NCI-H1105 treated with DMSO at 0.1 percent for 48 hours (cell line): ENCODE results near the gene KRT8.

Experiments used
- DNase-seq: peaks from one replicate; lab custom pipeline; 2025; lab: John Stamatoyannopoulos, UW

KRT8 gene

DNA sequence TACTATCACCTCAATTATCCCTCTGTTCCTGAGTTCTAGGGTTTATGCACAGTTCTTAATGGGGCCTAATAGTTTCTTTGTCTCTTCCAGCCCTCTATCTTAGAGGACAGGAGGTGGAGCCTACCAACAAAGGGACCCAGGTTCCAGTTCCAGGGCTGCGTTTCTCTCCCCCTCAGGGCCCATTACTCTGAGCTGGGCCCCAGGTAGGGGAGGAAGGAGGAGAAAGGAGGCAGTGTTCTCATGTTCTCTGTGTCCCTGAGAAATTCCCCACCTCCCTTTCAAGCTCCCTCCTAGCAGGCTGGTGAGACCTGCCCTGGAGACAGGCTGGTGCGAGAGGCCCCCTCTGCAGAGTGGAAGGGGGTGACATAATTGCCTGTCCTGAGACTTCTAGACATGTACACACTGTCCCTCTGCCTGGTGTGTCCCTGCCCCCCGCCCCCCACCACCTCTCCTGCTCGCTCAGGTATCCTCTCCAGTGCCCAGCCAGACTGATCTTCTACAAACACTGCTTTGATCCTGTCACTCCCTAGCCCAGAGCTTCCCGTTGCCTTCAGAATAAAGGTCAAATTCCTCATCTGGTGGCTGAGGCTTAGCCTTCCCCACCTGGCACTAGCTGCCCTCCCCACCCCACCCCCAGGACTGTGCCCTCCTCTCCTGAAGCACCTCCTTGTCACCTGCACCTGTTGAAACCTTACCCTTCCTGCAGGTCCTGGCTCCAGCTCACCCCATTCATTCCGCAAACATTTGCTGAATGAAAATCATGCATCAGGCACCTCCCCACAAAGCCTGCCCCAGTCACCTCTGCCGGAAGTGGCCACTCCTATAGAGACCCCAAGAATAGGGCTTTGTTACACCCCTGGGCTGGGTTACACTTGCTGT, 21.1 kb upstream of the KRT8 start:
- peak; percentile 68 for DNase-seq

DNA sequence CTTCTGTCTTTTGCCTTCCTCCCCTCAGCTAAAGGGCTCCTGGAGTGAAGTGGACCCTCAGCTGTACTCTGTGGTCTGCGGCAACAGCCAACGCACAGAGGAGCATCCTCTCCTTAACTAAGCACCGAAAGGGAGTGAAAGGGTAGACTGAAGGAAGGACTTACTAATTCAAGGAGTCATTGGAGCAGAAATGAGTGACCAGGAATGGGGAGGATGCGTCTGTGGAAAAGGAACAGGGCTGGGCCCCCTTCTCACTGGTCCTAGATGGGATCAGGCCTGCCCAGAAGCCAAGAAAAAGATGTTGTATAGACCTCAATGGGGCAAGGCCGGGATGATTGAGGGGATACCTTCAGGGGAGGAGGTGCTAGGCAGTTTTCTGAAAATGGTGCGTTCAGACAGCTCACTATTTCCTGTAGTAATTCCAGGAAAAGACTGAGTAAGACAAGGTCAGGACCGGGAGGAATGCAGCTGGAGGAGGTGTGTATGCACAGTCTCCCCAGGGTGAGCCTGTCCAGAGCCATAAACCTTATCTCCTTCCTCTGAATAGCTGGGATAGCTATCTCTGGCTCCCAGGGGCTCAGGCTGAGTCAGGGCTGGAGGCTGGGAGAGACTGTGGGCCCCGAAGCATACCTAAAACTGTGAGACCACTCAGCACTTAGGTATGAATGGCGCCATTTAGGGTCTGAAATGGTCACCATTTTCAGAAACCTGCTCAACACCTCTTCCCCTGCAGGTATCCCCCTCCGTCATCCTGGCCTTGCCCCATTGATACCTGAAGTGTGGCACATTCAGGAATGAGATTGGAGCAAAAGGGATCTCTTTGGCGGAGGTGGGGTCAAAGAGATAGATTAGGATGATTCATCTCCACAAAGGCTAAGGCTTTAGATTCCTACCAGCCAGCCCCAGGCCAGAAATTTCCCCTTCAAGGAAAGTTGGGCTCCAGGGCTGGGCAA, 20.2 kb upstream of the KRT8 start:
- DNase-seq, result no peak

DNA sequence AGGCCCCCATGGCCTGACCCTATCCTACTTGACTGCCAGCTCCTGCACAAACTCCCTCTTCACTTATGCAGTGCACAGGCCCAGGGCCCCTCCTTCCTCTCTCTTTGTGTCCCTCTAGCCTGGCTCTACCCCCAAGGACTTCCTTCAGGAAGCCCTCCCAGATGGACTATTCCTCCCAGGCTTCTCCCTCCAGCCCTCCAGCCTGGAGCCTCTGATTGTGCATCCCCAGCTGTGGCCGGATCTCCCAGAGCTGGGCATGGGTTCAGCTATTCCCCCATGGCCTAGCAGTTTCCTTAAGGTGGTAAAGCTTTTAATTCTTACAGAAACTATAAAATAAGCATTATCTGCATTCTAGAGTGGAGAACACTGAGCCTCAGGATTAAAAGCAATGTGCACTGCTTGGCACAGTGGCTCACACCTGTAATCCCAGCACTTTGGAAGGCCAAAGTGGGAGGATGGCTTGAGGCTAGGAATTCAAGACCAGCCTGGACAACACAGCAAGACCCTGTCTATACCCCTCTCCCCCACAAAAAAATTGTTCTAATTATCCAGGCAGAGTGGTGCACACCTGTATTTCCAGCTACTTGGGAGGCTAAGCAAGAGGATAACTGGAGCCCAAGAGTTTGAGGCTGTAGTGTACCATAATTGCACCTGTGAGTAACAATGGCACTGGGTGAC, 16.8 kb upstream of the KRT8 start:
- no peak for DNase-seq

DNA sequence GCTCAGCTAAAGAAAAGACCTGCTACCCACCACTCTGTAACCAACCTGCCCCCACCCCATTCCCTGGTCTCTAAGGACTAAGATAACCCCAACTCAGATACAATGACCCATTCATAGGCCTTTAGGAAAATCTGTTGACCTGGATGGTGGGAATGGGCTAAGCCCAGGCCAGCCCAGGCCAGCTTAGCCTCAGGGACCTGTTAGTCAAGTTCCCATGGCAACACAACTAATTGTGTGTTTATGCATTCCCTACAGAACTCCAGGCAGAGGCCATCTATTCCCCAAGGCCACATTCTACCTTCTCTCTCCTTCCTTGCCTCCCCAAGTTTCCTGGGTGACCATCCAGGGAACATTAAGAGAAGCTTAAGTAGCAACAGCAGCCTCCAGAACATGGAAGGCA, 16.1 kb upstream of the KRT8 start:
- DNase-seq, result no peak

DNA sequence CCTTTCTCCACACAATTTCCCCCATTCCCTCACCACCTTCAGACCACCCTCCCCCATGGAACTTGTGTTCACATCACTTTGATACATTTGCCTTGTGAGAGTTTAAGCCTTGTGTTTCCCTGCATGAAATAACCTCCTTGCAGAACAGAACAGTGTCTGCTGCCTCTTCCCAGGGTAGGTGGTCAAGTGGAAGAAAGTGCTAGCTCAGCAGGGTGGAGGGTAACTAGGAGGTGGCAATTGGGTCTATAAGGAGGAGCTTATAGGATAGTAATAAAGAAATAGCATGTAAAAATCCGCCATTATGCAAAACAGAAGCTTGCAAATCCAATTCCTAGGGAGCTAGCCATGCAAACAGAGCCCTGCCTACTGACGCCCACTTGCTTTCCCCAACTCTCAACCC, 13.9 kb upstream of the KRT8 start:
- DNase-seq, result no peak

DNA sequence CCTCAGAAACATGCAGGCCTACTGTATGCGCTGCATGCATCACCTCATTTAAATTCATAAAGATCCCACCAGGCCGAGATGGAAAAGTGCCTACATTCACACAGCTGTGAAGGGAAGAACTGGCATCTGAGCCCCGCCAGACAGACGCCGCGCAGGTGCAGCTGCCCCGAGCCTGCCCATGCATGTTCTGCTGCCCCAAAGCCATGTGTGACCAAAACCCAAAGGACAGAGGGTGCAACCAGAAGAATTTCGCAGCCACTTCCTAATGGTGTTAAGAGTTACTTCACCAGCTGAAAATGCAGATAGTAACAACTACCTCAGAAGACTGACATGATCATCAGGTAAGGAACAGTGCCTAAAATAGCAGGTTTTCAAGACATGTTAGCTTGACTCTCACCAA, 13.5 kb upstream of the KRT8 start:
- no peak for DNase-seq

DNA sequence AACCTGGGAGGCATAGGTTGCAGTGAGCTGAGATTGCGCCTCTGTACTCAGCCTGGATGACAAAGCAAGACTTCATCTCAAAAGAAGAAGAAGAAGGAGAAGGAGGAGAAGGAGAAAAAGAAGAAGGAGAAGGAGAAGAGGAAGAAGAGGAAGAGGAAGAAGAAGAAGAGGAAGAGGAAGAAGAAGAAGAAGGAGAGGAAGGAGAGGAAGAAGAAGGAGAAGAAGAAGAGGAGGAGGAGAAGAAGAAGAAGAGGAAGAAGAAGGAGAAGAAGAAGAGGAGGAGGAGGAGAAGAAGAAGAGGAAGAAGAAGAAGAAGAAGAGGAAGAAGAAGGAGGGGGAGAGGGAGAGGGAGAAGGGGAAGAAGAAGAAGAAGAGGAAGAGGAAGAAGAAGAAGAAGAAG, 12.9 kb upstream of the KRT8 start:
- no peak for DNase-seq

DNA sequence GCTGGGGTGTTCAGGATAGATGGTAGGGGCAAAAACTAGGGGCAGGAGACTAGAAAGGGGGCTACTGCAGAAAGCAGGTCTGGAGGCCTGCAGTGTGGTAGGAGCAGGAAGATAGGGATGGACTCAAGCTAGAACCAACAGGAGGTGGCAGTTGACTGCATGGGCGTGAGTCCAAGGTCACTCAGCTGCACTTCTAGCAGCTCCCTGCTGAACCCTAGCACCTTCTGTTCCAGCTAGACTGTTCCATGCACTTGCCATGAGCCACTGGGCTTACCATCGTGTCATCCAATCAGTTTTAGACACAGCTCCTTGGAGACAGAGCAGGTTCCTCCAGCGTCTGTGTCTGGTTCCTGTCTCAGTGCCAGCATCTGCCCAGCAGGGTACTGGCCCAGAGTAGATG, 11.3 kb upstream of the KRT8 start:
- no peak for DNase-seq

DNA sequence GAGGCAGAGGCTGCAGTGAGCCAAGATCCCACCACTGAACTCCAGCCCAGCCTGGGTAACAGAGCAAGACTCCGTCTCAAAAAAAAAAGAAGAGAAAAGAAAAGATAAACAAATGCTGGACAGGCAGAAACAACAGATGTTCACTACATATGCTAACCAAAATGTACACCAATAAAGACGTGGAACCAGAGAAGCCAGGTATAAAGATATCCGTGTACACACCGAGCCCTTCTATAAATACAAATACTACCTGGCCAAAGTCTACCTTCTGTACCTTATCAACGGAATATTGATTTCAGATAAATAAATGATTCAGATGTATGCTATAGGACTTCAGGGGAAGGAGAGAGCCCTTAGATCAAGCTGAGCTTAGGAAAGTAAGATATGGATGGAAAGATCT, 10.8 kb upstream of the KRT8 start:
- DNase-seq, result no peak

DNA sequence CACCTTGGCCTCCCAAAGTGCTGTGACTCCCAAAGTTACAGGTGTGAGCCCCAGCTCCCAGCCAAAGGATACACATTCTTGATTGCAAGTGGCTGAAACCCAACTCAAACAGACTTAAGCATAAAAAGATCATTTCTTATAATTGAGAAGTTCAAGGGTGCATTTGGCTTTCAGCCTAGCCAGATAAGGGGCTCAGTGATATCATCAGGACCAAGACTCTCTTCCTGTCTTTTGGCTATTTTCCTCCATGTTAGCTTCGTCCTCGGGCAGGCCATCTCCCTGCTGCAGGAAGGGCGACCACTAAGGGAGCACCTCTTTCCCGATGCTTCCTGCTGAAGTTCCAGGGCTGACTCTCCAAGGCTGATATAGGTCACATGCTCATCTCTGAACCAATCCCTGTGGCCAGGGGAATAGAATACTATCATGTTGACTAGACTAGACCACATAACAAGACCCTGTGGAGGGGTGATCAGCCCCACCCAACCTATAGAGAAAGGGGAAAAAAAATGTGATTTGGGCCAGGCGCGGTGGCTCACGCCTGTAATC, 9.8 kb upstream of the KRT8 start:
- DNase-seq, result no peak

DNA sequence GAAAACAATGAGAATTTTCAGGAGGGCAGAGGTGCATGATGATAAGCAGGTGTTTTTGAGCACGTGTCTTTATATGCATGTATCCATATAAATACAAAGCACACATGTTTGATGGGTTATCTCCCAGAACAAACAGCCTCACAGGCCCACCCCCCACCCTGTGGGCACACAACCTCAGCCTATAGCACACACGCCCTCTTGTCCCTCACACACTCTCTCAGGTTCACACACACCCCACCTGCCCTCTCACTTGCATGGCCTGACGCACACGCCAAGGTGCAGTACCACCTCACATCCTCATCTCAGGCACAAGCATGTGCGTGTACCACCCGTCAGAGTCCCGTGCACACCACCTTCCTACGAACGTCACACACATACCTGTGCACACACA, 8.6 kb upstream of the KRT8 start:
- DNase-seq, result no peak

DNA sequence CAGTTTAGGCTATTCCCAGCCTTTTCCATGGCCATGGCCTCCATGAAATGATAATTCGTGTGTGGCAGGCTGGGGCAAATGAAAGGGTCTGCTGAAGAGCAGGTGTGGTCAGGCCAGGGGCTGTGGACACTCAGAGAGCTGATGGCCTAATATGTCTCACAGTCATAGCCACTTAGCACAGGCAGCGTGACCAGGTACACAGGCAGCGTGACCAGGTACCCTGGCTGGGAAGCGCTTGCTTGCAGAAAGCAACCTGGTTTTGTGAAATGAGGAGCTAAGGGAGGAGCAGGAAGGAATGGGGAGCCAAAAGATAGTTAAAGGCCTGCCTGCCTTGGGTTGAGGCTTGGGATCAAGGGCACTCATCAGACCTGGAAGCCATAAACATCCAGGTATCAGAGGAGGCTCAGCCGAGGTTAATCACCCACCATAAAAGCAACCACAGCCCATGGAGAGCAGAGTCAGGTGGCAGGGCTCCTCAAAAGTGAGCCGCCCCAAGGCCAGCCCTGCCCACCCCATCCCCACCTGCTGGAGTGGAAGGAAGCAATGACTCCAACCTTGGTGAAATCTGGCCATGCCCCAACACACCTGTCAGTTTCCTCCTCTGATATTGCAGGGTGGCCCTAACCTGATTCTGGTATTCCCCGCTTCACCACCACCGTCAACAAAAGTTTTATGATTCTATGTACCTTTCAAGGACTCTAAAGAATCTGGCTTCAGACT, 8.0 kb upstream of the KRT8 start:
- DNase-seq, result peak; percentile 18

DNA sequence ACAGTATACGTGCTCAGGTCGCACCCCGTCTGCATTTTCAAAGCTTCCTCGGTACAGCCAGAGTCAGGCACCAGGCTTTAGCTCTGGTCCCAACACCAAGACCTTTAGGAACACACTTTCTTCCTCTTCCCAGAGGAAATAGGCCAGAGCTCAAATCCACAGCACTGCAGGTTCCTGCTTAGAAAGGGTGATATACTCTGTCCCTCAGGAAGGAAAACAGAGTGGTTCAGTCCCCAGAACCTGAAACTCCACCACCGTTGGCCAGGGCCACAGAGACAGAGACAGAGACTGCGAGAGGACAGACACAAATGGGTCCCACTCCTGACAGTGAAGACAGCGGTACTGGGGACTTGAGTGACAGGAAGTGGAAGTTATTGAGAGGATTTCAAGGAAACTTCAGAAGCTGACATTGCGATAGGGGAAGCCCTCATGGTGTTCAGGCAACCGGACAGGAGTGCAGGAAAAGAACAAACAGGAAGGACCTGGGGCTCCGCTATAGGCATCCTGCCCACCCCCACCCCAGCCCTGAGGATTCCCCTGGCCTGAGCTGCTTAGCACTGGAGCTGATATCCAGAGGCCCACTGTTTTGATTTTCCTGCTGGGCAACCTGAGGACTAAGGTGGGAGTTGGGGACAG, 5.5 kb upstream of the KRT8 start:
- DNase-seq, result no peak

DNA sequence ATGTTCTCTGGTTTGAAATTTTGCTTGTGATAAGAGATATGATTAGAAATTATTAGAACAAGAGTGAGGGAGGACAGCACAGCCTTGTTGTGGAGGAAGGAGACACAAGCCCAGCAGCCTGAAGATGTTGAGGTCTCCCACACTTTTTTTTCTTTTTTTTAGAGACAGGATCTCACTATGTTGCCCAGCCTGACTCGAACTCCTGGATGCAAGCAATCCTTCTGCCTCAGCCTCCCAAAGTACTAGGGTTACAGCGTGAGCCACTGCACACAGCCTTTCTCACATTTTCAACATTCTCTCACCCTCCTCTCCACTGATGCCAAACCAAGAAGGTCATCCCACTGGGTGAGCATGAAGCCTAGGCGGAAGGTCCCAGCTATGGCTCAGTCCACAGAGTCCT, 4.9 kb upstream of the KRT8 start:
- no peak for DNase-seq

DNA sequence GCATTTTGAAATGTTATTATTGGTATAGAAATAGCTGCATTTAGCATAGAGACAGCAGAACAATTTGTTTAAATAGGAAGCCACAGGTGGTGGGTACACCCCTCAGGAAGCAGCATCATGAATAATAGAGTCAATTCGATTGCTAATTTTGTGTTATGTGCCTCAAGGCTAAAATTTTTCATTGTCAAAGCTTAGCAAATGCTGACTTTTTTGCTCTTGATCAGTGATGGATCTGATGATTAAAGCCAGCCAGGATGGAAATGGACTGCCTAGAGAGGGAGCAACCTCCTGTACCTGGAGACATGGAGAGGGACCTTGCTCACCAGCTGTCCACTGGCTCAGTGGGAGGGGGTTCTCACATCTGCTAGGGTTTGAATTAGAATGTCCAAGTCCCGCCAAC, 4.5 kb upstream of the KRT8 start:
- DNase-seq, result no peak

DNA sequence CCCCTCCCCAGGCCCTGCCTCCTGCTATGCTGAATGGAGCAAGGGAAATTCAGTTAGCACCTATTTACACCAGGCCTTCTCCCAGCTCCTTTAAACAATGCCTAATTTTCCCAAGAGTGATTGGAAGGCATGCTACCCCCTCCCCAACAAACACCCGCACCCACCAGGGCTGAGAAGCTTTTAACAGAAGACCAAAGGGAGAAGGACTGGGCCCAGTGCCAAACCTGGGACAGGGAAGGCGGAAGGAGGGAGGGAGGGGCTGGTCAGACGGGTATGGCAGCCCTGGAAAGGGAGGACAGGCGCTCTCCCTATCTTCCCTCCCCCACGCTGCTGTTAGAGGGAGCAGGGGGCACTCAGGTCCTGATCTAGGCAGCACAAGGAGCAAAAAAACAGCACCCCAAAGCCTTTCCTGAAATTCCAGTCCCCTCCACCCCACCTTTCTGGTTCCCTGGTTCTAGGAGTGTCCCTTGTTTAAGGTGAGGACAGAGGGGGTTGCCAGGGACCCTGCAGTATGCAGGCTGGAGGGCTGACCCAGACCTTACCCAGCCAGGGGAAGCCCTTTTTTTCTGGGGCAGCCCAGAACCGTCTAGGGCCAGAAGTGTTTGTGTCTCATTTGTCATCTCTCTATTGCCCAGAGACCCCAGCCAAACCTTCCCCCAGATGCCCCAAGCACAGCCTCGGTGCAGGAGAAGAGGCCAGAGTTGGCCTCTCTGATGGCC, 2.4 kb upstream of the KRT8 start:
- peak; percentile 56 for DNase-seq

DNA sequence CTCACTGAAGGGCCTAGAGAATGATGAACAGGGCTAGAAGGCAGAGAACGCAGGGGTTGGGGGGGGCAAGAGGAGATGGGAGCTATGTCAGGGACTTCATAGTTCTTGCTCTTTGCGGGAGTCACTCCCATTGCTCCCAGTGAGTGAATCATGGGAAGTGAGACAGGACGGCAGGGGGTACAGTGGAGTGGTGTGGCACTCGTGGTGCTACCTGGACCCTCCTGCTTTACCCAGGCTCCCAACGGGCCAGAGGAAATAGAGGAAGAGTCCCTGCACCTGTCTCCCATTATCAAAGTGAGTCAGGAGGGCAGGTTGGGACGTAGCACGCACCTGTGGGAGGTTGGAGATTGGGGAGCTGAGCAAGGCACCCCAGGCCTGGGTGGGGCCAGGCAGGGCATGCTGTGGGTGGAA, 1.3 kb upstream of the KRT8 start:
- no peak for DNase-seq

DNA sequence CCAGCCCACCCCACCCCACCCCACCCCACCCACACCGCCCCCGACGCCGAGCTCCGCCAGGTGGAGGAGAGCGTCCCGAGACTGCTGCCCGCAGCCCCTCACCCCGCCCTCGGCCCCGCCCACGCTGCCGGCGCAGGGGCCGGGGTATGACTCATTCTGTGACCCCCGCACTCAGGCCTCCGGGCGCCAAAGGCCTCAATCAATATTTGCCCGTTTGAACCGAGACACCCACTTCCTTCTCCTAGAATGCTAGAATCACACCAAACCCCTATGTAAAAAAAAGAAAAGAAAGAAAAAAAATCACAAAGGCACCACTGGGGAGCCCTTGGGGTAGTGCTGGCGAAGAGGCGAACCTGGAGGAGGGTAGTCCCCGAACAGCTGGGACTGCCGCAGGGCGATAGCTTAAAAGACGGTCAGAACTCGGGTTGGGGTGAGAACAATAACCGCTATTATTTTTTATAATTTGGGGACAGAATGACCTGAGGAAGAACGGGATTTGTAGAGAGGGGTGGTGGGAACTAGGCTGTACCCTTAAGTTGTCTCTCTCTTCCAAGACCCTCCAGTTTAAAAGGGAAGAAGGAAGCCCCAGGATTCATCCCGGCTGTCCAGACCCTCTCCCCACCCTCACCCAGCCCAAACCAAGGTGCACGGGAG, 894 bp downstream of the KRT8 start:
- peak; percentile 46 for DNase-seq

DNA sequence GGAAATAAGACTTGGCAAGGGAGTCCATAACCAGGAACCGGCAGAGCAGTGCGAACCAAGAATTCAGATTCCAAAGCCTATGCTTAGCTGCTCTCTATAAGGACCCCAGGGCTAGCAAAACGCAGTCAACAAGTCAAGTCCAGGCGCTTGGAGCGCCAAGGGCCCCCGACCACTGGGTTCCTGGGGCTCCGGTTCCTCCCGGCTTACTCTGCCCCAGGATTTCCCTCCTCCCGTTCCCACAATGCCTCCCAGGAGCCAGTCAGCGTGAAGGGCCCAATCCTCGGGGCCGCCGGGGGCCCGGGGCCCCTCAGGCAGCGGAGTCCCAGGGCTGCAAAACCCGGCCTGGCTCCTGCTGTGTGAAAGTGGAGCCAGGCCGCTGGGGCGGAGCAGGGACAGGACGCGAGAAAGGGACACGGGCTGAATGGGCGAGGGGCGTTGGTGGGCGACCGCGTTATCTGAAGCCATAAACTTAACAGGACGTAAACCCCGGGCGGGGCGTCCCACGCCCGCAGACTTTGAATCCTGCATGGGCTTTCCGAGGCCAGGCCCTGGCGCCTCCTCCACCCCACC, 1.5 kb downstream of the KRT8 start:
- DNase-seq, result peak; percentile 73
